ENCODE data around the gene TRMT2A.

The TRMT2A gene

GRCh38 chr22:20156042-20156389, 39.0 kb upstream of the TRMT2A start:
- ChIA-PET POLR2A (no interaction called here), CTCF (interaction anchor here (0.7 to 6.0 kb wide), 8 partner anchors 20 to 301 kb away, joined by 3 to 64 read pairs (median 12); partner anchors contain the start of gene DGCR6L)
- no peak overlapping the region for H3K4me3 ChIP-seq (ENCODE audit: low read depth, low read length)
- no peaks in the 10 kb centered on the region for H3K9me3 ChIP-seq (ENCODE audit: control insufficient read depth, insufficient read depth, low read depth, low read length)
- H3K36me3 ChIP-seq (ENCODE audit: control insufficient read depth in 2 of 2, insufficient read depth in 1 of 2, low read length in 2 of 2): no peaks in the 10 kb centered on the region
- no peak for TF ChIP-seq ZBTB44 (tag by site-specific recombination; IDR thresholded peaks at IDR 0.05)
- TF ChIP-seq ZSCAN18 (tag by site-specific recombination; IDR thresholded peaks at IDR 0.05): no peak
- no peak for TF ChIP-seq KLF7 (tag by site-specific recombination; IDR thresholded peaks at IDR 0.05; ENCODE audit: borderline replicate concordance)
- TF ChIP-seq GFI1B (tag by site-specific recombination; IDR thresholded peaks at IDR 0.05): no peak
- TF ChIP-seq ZNF473 (tag by site-specific recombination; IDR thresholded peaks at IDR 0.05): no peak
- no peak overlapping the region for H3K27ac ChIP-seq (ENCODE audit: extremely low read depth, low read depth, low read length)
- no peaks in the 10 kb centered on the region for H3K4me1 ChIP-seq (ENCODE audit: control insufficient read depth, insufficient read depth, low read length)

- no peak overlapping the region for H3K27ac ChIP-seq (ENCODE audit: extremely low read depth, low read depth, low read length)
- POLR2A ChIA-PET: no interaction called here
- no peaks in the 10 kb centered on the region for H3K4me1 ChIP-seq (ENCODE audit: control insufficient read depth, insufficient read depth, low read length)
- CTCF ChIA-PET: interaction anchor here (0.7 to 6.0 kb wide), 7 partner anchors 19 to 301 kb away, joined by 3 to 64 read pairs (median 14); partner anchors contain the start of gene DGCR6L
- H3K9me3 ChIP-seq (ENCODE audit: control insufficient read depth, insufficient read depth, low read depth, low read length): no peaks in the 10 kb centered on the region
- no peak overlapping the region for H3K4me3 ChIP-seq (ENCODE audit: low read depth, low read length)
- H3K36me3 ChIP-seq (ENCODE audit: control insufficient read depth in 2 of 2, insufficient read depth in 1 of 2, low read length in 2 of 2): no peaks in the 10 kb centered on the region
- no peak for TF ChIP-seq YY2 (tag by site-specific recombination; IDR thresholded peaks at IDR 0.05)
- peak; percentile 69; the same call in 1 of the 2 replicates for TF ChIP-seq ZNF121 (tag by site-specific recombination; IDR thresholded peaks at IDR 0.05)
- no peak for TF ChIP-seq ZBTB8A (tag by site-specific recombination; IDR thresholded peaks at IDR 0.05)
- no peak for TF ChIP-seq ZNF175 (tag by site-specific recombination; IDR thresholded peaks at IDR 0.05)
These were observed 38.5 kb upstream of the TRMT2A start for GRCh38 chr22:20155330-20156041.

- ChIA-PET CTCF (interaction anchor here (1.4 to 6.0 kb wide), 2 partner anchors 130 to 162 kb away, joined by 3 to 64 read pairs; no protein-coding TSS in a partner anchor), POLR2A (no interaction called here)
- Histone ChIP-seq H3K4me3 (ENCODE audit: low read depth, low read length) (no peak overlapping the region), H3K27ac (ENCODE audit: extremely low read depth, low read depth, low read length) (no peak overlapping the region), H3K4me1 (ENCODE audit: control insufficient read depth, insufficient read depth, low read length) (no peaks in the 10 kb centered on the region), H3K36me3 (ENCODE audit: control insufficient read depth in 2 of 2, insufficient read depth in 1 of 2, low read length in 2 of 2) (no peaks in the 10 kb centered on the region), H3K9me3 (ENCODE audit: control insufficient read depth, insufficient read depth, low read depth, low read length) (no peaks in the 10 kb centered on the region)
- TF ChIP-seq ZNF596 (tag by site-specific recombination; IDR thresholded peaks at IDR 0.05) (no peak), REPIN1 (tag by site-specific recombination; IDR thresholded peaks at IDR 0.05; ENCODE audit: low read depth) (no peak), ZNF747 (tag by site-specific recombination; IDR thresholded peaks at IDR 0.05) (no peak), GLIS1 (tag by site-specific recombination; IDR thresholded peaks at IDR 0.05) (no peak), ZNF677 (tag by site-specific recombination; IDR thresholded peaks at IDR 0.05) (no peak), ZFP69B (tag by site-specific recombination; IDR thresholded peaks at IDR 0.05) (no peak), ZSCAN4 (tag by site-specific recombination; IDR thresholded peaks at IDR 0.05) (no peak), ZNF488 (tag by site-specific recombination; IDR thresholded peaks at IDR 0.05) (no peak), ZBTB21 (tag by site-specific recombination; IDR thresholded peaks at IDR 0.05) (no peak), ZNF521 (tag by site-specific recombination; IDR thresholded peaks at IDR 0.05) (no peak), ZNF692 (tag by site-specific recombination; IDR thresholded peaks at IDR 0.05) (no peak), TCF7L2 (IDR thresholded peaks at IDR 0.05; ENCODE audit: borderline replicate concordance, low read depth, low read length) (no peak), GFI1B (tag by site-specific recombination; IDR thresholded peaks at IDR 0.05) (no peak), ZNF2 (tag by site-specific recombination; IDR thresholded peaks at IDR 0.05) (no peak), ZEB2 (tag by site-specific recombination; IDR thresholded peaks at IDR 0.05) (no peak), ZNF843 (tag by site-specific recombination; IDR thresholded peaks at IDR 0.05) (no peak), ZNF146 (tag by site-specific recombination; IDR thresholded peaks at IDR 0.05) (no peak)
These were observed 37.7 kb upstream of the TRMT2A start for GRCh38 chr22:20154602-20155187.

Data from HEK293 (cell line).